GM12892 (cell line): Measurements from ENCODE around the gene CCR5AS.

Experiments used
- POLR2A ChIP-seq: IDR thresholded peaks from 2 replicates; pipeline ENCODE4 v1.6.1; 2011; ENCODE audit warnings: low read depth, low read length, control low read depth
- POLR2AphosphoS5 ChIP-seq: IDR thresholded peaks from 2 replicates; pipeline ENCODE4 v1.6.1; 2011; ENCODE audit warnings: low read depth, low read length, control low read depth
- TAF1 ChIP-seq: IDR thresholded peaks from 2 replicates; pipeline ENCODE4 v1.6.1; 2011; ENCODE audit warnings: low read depth, mild to moderate bottlenecking, control low read depth, low read length, borderline replicate concordance

GRCh38 chr3:46338840-46339239 is 68.0 kb downstream of the CCR5AS start:
- no peak for TF ChIP-seq POLR2A
- TF ChIP-seq POLR2AphosphoS5: no peak
- no peak for TF ChIP-seq TAF1
